ENCODE data around the gene LRMDA.
"Not testable (repeated sequence)": the region's sequence is repeated elsewhere in the genome, so short reads cannot be mapped to it uniquely, and the experiment has no call there.

LRMDA gene

GRCh38 chr10:76497666-76498065 lies 1066.2 kb downstream of the LRMDA start:
- FAIRE-seq: no peak

GRCh38 chr10:76504823-76505222 lies 1073.4 kb downstream of the LRMDA start:
- FAIRE-seq: no peak

GRCh38 chr10:76509446-76509845 lies 1078.0 kb downstream of the LRMDA start:
- FAIRE-seq: no peak

- no peak for FAIRE-seq
Observed at GRCh38 chr10:76514321-76514720, 1082.9 kb downstream of the LRMDA start.

GRCh38 chr10:76514869-76515268 lies 1083.4 kb downstream of the LRMDA start:
- FAIRE-seq: no peak

- FAIRE-seq: no peak
Observed at GRCh38 chr10:76522547-76522946, 1091.1 kb downstream of the LRMDA start.

- no peak for FAIRE-seq
Observed at GRCh38 chr10:76523246-76523645, 1091.8 kb downstream of the LRMDA start.

- FAIRE-seq: no peak
Observed at GRCh38 chr10:76523791-76524351, 1092.4 kb downstream of the LRMDA start.

GRCh38 chr10:76526833-76527232 lies 1095.4 kb downstream of the LRMDA start:
- not testable (repeated sequence) for FAIRE-seq

- no peak for FAIRE-seq
Observed at GRCh38 chr10:76540331-76540730, 1108.9 kb downstream of the LRMDA start.

- FAIRE-seq: no peak
Observed at GRCh38 chr10:76540786-76541185, 1109.4 kb downstream of the LRMDA start.

GRCh38 chr10:76541852-76542251 lies 1110.4 kb downstream of the LRMDA start:
- no peak for FAIRE-seq

GRCh38 chr10:76542307-76542930 lies 1111.0 kb downstream of the LRMDA start:
- FAIRE-seq: no peak

- FAIRE-seq: no peak
Observed at GRCh38 chr10:76543655-76544054, 1112.2 kb downstream of the LRMDA start.

- FAIRE-seq: no peak
Observed at GRCh38 chr10:76544789-76545188, 1113.4 kb downstream of the LRMDA start.

- no peak for FAIRE-seq
Observed at GRCh38 chr10:76546411-76546810, 1115.0 kb downstream of the LRMDA start.

- no peak for FAIRE-seq
Observed at GRCh38 chr10:76547352-76547972, 1116.0 kb downstream of the LRMDA start.

- FAIRE-seq: no peak
Observed at GRCh38 chr10:76548716-76549115, 1117.3 kb downstream of the LRMDA start.

- no peak for FAIRE-seq
Observed at GRCh38 chr10:76549171-76549570, 1117.7 kb downstream of the LRMDA start.

GRCh38 chr10:76550806-76551205 lies 1119.4 kb downstream of the LRMDA start:
- no peak for FAIRE-seq

- FAIRE-seq: no peak
Observed at GRCh38 chr10:76552091-76552873, 1120.9 kb downstream of the LRMDA start.

- no peak for FAIRE-seq
Observed at GRCh38 chr10:76553263-76554032, 1122.0 kb downstream of the LRMDA start.

GRCh38 chr10:76554033-76554408 lies 1122.6 kb downstream of the LRMDA start:
- no peak for FAIRE-seq

All from G401.6 (cell line).